ENCODE measurements around the gene GDPD5. TPM values are rescaled to one million over a fixed set of nuclear protein-coding genes. Genes with fewer than 3 reads are reported as not detected.
A peak's percentile ranks its signal among the peaks of the same experiment; 100 is the strongest.

Gene GDPD5
- total RNA-seq, 1 experiment from 2014 or later: 7.8 TPM

DNA sequence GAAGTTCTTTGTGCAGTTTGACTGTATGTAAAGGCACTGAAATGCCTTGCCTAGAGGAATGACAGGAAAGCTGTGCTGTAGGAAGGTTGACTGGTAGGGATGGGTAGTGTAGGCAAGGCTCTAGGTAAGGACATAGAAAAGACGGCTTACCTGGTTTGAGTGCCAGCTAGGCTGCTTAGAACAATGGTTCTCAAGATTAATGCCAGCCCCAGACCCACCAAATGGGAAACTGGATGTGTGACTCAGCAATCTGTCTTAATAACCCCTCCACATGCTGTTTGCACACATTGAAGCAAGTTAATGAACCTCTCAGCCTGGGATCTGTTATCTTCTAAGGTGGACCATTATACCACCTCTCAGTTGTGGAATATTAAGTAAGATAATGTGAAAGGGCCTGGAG, 122.7 kb downstream of the GDPD5 start:
- no peak overlapping the region for H2BK20ac ChIP-seq (ENCODE audit: low read depth, low read length, poor library complexity, severe bottlenecking)
- H2BK120ac ChIP-seq (ENCODE audit: low read depth, low read length, poor library complexity, severe bottlenecking): no peak overlapping the region
- no peak overlapping the region for H3K56ac ChIP-seq (ENCODE audit: insufficient read length, low read depth, low read length)
- H3K4ac ChIP-seq (ENCODE audit: low read depth, low read length): no peak overlapping the region
- H3K27ac Mint-ChIP-seq: peak overlapping the region; percentile 4 to 91 (median 16); a peak in 6 of 7 replicates
- no peak for TF ChIP-seq CTCF (conservative IDR thresholded peaks at IDR 0.05)
- H3K9ac ChIP-seq (ENCODE audit: extremely low read depth, insufficient read length, low read length): no peak overlapping the region
- peaks cover 81 to 86% (median 84%) of the 10 kb centered on the region in 3 experiments for H3K36me3 Mint-ChIP-seq (ENCODE audit: insufficient read depth in 1 of 3, low read depth in 3 of 3)
- WGBS (ENCODE audit: extremely low coverage, insufficient read length, low lambda C conversion rate): no CpG with 5 or more reads among the region's 1 CpG
- H3K27me3 ChIP-seq (ENCODE audit: insufficient read depth, low read length): no peaks in the 10 kb centered on the region
- no peak overlapping the region for H2AK5ac ChIP-seq (ENCODE audit: insufficient read length, low read length)
- no peak overlapping the region for H2BK15ac ChIP-seq (ENCODE audit: low read depth, low read length)
- H2BK5ac ChIP-seq (ENCODE audit: insufficient read length, low read length): no peak overlapping the region
- DNase-seq: no peak
- H3K4me1 ChIP-seq (ENCODE audit: insufficient read depth, low read length): no peaks in the 10 kb centered on the region; the same call in 1 of the 2 replicates
- no peak overlapping the region for H3K23ac ChIP-seq (ENCODE audit: insufficient read length, low read depth, low read length)
- no peak overlapping the region for H2AFZ ChIP-seq (ENCODE audit: low read length)
- no peak overlapping the region for H4K8ac ChIP-seq (replicated peaks; ENCODE audit: insufficient read length, low read depth, low read length)
- H3T11ph ChIP-seq (ENCODE audit: low read length): no peak overlapping the region
- peaks cover 26 to 35% of the 10 kb centered on the region in 2 experiments for H3K4me1 Mint-ChIP-seq
- peaks cover 9% of the 10 kb centered on the region for H3K23me2 ChIP-seq (ENCODE audit: insufficient read length, low read depth, low read length, poor library complexity, severe bottlenecking)
- no peak overlapping the region for H3K14ac ChIP-seq (ENCODE audit: insufficient read depth, low read length)
- peak overlapping the region; percentile 38 to 97; a peak in 4 of 5 replicates for H3K4me3 Mint-ChIP-seq
- H4K91ac ChIP-seq (ENCODE audit: insufficient read length, low read depth, low read length): no peak overlapping the region
- no peaks in the 10 kb centered on the region for H3K9me3 ChIP-seq (ENCODE audit: control insufficient read depth, low read depth, low read length)
- peaks cover 4 to 9% of the 10 kb centered on the region in 2 experiments; a peak in 3 of 5 replicates for H3K9me3 Mint-ChIP-seq
- H3K27ac ChIP-seq (ENCODE audit: insufficient read length, low read depth, low read length): no peak overlapping the region
- peaks cover 3% of the 10 kb centered on the region for H4K20me1 ChIP-seq (ENCODE audit: control insufficient read depth, insufficient read depth, insufficient read length)
- H2BK12ac ChIP-seq (ENCODE audit: insufficient read length, low read depth, low read length): no peak overlapping the region
- H3K18ac ChIP-seq (ENCODE audit: insufficient read length, low read depth, low read length): no peak overlapping the region
- H3K79me1 ChIP-seq (ENCODE audit: insufficient read depth, low read depth, low read length, poor library complexity, severe bottlenecking): peaks cover 11% of the 10 kb centered on the region
- no peaks in the 10 kb centered on the region; the same call in 1 of the 2 replicates for H3K27me3 Mint-ChIP-seq (ENCODE audit: low read depth)
- H4K5ac ChIP-seq (ENCODE audit: insufficient read length, low read depth, low read length): no peak overlapping the region
- H3K79me2 ChIP-seq (ENCODE audit: insufficient read depth, low read length): peaks cover 34% of the 10 kb centered on the region
- H3K4me2 ChIP-seq (ENCODE audit: insufficient read depth, insufficient read length, low read length): peak overlapping the region; percentile 75
